AG08395 (cell line): ENCODE data around the gene ELMOD1.
A peak's percentile ranks its signal among the peaks of the same experiment; 100 is the strongest.
"Not testable (repeated sequence)": the region's sequence is repeated elsewhere in the genome, so short reads cannot be mapped to it uniquely, and the experiment has no call there.

Experiments used
- DNase-seq: peaks from one replicate; pipeline ENCODE4 v3.0.0; 2012; ENCODE audit warnings: mixed read lengths, low spot score

ELMOD1 gene

DNA sequence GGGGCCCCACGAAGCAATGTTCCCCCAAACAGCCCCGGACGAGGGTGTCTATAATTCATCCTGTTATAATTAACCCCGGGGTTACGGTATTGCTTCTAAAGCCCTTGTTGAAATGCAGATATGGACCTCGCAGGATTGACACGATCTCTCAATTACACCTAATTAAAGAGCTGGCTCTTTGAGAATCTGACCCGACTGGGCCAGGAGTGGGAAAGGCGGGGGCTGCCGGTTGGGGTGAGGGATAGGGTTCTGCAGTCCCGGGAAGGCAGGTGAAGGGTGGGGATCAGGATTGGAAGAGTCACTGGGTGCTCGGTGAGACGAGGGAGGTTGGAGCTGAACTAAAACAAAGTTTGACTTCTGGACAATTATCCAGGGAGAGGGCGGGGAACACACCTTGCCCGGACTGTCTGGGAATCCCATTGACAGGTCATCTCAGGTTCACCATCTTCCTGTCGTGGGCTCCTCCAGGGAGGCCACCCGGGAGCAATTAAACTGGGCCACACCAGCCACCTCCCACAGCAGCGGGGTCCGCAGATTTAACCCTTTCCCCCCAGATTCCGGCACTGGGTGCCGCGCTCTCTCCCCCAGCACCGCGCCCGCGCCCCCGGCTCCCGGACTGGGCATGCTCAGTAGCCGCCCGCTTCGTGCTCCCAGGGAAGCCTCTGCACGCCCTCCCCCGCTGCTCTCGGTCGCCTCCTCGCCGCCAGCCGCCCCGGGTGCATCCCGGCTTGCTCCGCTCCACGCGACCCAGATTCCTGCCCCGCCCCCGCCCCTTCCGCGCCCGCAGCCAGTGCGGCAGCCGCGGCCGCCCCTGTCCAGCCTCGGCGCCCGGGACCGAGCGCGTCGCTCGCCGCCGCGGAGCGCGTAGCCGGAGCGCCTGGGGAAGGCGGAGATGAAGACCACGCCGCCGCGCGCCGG is at the start of gene ELMOD1:
TSS of gene ELMOD1 (plus strand) at position 688 of the 918 bp plus-strand sequence. CDS start 27,043 bp downstream, outside the sequence.
- DNase-seq: peak; percentile 75

DNA sequence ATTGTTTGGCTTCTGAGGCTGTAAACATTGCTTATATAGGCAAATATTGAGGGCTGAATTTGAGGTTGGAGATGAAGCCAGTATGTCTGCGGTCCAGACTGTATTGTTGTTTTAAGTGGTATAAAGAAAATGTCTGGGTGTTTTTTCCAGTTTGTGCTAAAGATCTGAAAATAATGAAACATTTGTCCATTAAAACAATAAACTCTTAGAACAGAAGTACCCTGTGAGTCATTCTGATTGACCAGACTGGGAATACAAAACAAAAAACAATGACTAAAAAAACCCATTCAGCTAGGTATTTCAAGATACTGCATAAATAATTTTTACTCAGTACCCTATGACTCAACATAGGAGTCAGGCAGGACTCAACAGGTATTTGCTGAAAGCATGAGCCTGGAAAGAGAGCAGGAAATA is 45.8 kb upstream of the ELMOD1 start:
- peak; percentile 8 for DNase-seq

GRCh38 chr11:107547961-107548360 is 43.0 kb upstream of the ELMOD1 start:
- DNase-seq: no peak

GRCh38 chr11:107549253-107549953 is 41.5 kb upstream of the ELMOD1 start:
- DNase-seq: peak; percentile 53

DNA sequence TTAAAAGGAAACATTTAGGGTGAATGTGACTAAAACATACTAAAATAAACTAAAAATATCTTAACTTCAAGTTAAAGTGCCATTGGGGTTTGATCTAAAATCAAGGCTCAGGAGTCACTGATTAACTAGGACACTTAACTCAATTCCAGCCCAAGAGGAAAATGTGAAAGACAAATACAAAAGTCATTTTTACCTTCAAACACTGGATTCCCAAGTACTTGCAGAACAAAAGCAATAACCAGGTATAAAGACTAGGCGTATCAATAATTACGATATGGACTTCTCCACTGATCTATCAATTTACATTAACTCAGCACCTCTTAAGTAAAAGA is 41.0 kb upstream of the ELMOD1 start:
- DNase-seq: no peak

DNA sequence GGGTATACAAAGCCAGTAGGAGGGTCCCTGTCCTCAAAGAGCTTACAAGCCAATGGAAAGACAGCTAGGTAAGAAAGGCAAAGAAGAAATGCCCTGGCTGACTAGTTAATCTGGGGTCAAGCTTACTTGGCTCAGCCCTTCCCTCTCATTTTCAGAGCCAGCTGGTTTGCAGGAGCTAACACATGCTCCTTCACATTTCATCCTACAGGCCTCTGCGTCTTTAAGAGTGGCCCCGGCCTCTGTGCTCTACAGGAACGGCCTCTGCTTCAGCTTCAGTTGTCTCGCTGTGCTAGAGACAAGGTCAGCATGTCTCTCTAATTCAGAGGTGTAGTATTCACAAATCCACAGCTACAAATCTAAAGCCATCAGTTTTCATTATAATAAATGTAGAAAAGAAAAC is 40.6 kb upstream of the ELMOD1 start:
- DNase-seq: no peak

GRCh38 chr11:107561688-107562087 is 29.3 kb upstream of the ELMOD1 start:
- DNase-seq: peak; percentile 31

GRCh38 chr11:107562647-107563208 is 28.2 kb upstream of the ELMOD1 start:
- DNase-seq: peak; percentile 41

DNA sequence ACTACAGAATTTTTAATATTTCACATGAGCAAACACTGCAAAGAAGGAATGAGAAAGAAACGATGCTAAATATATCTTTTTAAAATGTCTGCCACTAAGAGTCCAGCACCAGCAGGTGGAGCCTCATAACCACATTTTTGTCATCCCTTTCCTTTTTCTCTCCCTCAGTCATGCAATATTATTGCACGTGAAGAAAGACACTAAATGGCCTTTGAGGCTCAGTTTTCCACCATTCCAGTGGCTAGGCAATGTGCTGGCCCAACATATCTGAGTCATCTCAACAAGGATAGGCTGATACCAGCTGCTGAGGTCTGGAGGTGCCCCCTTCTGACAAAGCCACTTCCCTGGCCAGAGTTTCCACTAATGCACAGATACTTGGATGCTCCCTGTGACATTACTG is 27.2 kb upstream of the ELMOD1 start:
- DNase-seq: peak; percentile 64

- DNase-seq: no peak
Measured at GRCh38 chr11:107564877-107565218, 26.1 kb upstream of the ELMOD1 start.

DNA sequence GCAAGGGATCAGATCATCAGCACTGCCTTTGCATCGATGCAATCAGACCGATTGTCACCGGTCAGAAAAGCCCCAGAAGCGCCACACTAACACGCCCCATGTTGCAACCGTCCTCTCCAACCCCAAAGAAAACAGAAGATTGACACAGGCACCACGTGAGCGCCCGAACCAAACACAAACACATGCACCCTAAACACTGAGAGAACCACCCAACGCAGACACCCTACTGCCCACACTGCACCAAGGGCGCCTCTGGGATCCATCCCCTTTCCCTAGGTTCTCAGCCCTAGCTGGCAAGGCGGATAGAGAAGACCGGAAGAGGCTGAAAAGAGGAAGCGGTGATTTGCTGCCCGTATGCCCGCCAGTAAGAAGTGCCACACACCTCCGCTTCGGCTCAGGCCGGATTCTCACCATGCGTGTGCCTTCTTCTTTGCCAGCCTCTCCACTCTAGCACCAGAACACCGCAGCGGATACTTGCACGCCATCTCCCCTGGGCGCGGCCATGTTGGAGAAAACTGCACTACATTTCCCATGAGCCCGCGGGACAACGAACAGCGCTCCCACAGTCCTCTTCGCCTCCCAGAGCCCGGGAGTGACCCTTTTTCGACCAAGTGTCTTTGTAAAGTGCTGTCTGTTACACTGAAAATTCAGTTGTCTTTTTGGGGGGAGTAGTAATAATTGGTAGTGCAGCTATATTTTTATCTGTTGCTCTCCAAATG is 25.6 kb upstream of the ELMOD1 start, which contains the start of gene ALKBH8:
TSS of gene ALKBH8 (minus strand) at position 517 of the 719 bp plus-strand sequence. CDS start 4,842 bp downstream, outside the sequence.
- peak; percentile 75 for DNase-seq

- DNase-seq: not testable (repeated sequence)
Measured at GRCh38 chr11:107565955-107566501, 24.9 kb upstream of the ELMOD1 start.

- no peak for DNase-seq
Measured at GRCh38 chr11:107566569-107566968, 24.4 kb upstream of the ELMOD1 start.

- DNase-seq: no peak
Measured at GRCh38 chr11:107567739-107568335, 23.1 kb upstream of the ELMOD1 start.

DNA sequence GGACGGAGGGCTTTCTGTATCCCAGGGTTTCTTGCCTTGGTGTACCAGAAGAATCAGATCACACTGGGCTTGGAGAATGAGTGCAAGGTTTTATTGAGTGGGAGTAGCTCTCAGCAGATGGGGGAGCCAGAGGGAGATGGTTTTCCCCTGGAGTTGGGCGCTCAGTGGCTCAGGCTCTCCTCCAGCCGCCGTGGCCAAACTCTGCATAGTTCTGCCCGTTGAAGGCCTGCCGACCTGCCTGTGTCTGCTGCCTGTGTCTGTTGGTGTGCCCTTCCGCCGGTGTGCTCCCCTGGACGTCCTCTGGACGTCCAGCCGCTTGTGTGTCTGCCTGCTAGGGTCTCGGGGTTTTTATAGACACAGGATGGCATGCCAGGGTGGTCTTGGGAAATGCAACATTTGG is 20.9 kb upstream of the ELMOD1 start:
- DNase-seq: no peak

DNA sequence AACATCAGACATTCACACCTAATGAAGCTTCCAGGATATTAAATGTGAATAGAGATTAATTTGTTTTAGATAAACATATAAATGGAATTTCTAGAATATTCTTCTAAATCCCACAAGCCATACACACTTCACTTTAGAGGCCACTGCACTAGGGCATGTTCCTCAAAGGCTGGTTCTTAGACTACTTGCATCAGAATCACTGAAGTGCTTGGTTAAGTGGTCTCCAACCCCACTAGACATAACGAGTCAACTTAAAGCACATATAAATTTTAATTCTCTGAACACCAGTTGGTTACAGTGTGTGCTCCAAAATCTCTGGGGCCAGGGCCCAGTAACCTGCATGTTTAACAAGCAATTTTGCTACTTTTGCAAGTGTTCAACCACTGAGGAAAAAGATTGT is 17.5 kb upstream of the ELMOD1 start:
- no peak for DNase-seq

GRCh38 chr11:107576497-107577345 is 14.2 kb upstream of the ELMOD1 start:
- peak; percentile 74 for DNase-seq

- no peak for DNase-seq
Measured at GRCh38 chr11:107577346-107577711, 13.6 kb upstream of the ELMOD1 start.

GRCh38 chr11:107579169-107579568 is 11.8 kb upstream of the ELMOD1 start:
- not testable (repeated sequence) for DNase-seq

- no peak for DNase-seq
Measured at GRCh38 chr11:107581147-107581546, 9.8 kb upstream of the ELMOD1 start.
